SK-N-MC (cell line): ENCODE data around the gene EPM2A.

ENCODE experiments used
- EZH2 ChIP-seq: fragments of 200-600 bp; sonication (generic); IDR thresholded peaks from one replicate; pipeline ENCODE4 v1.6.1; 2017; ENCODE audit warnings: antibody characterized with exemption
- FOXP2 ChIP-seq: optimal IDR thresholded peaks from 2 replicates; pipeline ENCODE3; 2011; ENCODE audit warnings: mild to moderate bottlenecking, moderate library complexity; ENCODE audit not compliant: insufficient read depth; ENCODE audit errors: extremely low read length, control extremely low read depth
- POLR2AphosphoS5 ChIP-seq: IDR thresholded peaks from 2 replicates; pipeline ENCODE4 v1.6.1; 2012; ENCODE audit warnings: mild to moderate bottlenecking, low read depth, low read length, borderline replicate concordance

GRCh38 chr6:145660676-145661075 is 74.6 kb downstream of the EPM2A start:
- TF ChIP-seq EZH2 (no peak), POLR2AphosphoS5 (no peak), FOXP2 (no peak)
